ENCODE measurements around the gene EVX1. TPM values are rescaled to one million over a fixed set of nuclear protein-coding genes. Genes with fewer than 3 reads are reported as not detected.

Gene EVX1
- total RNA-seq, 1 donor from 2014 or later, result not detected

GRCh38 chr7:27249724-27250556, 7.3 kb downstream of the EVX1 start:
- Histone ChIP-seq H3K27me3 (ENCODE audit: low read depth) (peaks cover 100% of the 10 kb centered on the region), H3K9me3 (replicated peaks) (no peaks in the 10 kb centered on the region), H3K4me1 (peaks cover 29% of the 10 kb centered on the region), H3K36me3 (no peaks in the 10 kb centered on the region), H3K4me3 (no peak overlapping the region), H3K27ac (replicated peaks) (no peak overlapping the region)
- intact Hi-C loops (cut with micrococcal nuclease), result no loop called here
- DNase-seq, result no peak
- TF ChIP-seq CTCF (IDR thresholded peaks at IDR 0.05; ENCODE audit: borderline replicate concordance), result no peak

DNA sequence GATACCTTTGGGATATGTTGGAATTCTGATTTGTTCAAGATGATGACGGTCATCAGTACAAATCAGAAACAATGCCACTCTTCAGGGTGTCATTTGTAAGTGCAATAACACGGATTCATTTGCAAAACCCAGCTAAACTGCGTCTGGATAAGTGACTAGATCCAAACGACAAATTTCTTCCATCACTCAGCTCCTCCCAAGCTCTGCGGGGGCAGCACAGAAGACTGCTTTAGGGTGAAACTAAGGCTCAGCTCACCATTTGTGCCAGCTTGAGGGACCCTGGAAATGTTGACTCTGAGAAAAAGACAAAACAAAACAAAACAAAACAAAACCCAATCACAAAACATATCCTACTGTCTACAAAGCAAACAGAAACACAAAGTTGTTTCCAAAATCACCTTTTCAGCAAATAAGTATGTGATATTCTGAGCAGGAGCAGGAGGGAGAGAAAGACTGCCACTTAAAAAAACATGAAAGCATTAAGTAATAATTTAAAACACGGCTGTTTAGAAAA, 8.0 kb downstream of the EVX1 start:
- H3K4me1 ChIP-seq, result peaks cover 22% of the 10 kb centered on the region
- no peak for TF ChIP-seq CTCF (IDR thresholded peaks at IDR 0.05; ENCODE audit: borderline replicate concordance)
- no peaks in the 10 kb centered on the region for H3K9me3 ChIP-seq (replicated peaks)
- intact Hi-C loops (cut with micrococcal nuclease), result no loop called here
- peaks cover 99% of the 10 kb centered on the region for H3K27me3 ChIP-seq (ENCODE audit: low read depth)
- no peak for DNase-seq
- H3K4me3 ChIP-seq, result no peak overlapping the region
- no peak overlapping the region for H3K27ac ChIP-seq (replicated peaks)
- no peaks in the 10 kb centered on the region for H3K36me3 ChIP-seq

DNA sequence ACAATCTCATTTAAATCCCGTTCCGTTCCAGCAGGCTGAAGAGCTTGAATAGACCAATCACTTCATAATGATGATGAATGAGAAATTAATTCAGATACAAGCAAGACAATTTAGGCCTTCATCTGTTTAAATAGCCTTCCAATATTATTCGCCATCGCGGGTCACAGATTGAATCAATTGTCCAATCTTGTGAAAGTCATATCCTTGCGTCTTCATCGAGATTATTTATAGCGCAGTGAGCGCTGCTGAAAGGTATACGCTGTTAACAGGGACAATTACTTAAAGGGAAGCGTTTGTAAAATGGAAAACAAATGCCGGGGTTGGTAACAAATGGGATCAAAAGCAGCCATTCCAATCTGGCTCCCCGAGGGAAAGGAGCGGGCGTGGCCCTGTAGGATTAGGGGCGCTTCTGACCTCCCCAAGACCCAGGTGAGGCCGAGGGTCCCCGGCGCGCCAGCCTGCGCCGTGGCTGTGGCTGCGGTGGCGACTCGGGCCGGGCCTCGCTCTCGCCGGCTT, 8.6 kb downstream of the EVX1 start:
- no peak for TF ChIP-seq CTCF (IDR thresholded peaks at IDR 0.05; ENCODE audit: borderline replicate concordance)
- peaks cover 16% of the 10 kb centered on the region for H3K4me1 ChIP-seq
- no peaks in the 10 kb centered on the region for H3K36me3 ChIP-seq
- DNase-seq, result no peak
- peaks cover 97% of the 10 kb centered on the region for H3K27me3 ChIP-seq (ENCODE audit: low read depth)
- peak overlapping the region; percentile 43 for H3K4me3 ChIP-seq
- no peaks in the 10 kb centered on the region for H3K9me3 ChIP-seq (replicated peaks)
- no peak overlapping the region for H3K27ac ChIP-seq (replicated peaks)
- intact Hi-C loops (cut with micrococcal nuclease), result no loop called here

- H3K27me3 ChIP-seq (ENCODE audit: low read depth), result peaks cover 94% of the 10 kb centered on the region
- peak overlapping the region; percentile 43 for H3K4me3 ChIP-seq
- TF ChIP-seq CTCF (IDR thresholded peaks at IDR 0.05; ENCODE audit: borderline replicate concordance), result no peak
- no peak for DNase-seq
- H3K4me1 ChIP-seq, result peaks cover 13% of the 10 kb centered on the region
- H3K27ac ChIP-seq (replicated peaks), result no peak overlapping the region
- no peaks in the 10 kb centered on the region for H3K36me3 ChIP-seq
- intact Hi-C loops (cut with micrococcal nuclease), result no loop called here
- no peaks in the 10 kb centered on the region for H3K9me3 ChIP-seq (replicated peaks)
Observed at GRCh38 chr7:27251652-27252590, 9.3 kb downstream of the EVX1 start.

DNA sequence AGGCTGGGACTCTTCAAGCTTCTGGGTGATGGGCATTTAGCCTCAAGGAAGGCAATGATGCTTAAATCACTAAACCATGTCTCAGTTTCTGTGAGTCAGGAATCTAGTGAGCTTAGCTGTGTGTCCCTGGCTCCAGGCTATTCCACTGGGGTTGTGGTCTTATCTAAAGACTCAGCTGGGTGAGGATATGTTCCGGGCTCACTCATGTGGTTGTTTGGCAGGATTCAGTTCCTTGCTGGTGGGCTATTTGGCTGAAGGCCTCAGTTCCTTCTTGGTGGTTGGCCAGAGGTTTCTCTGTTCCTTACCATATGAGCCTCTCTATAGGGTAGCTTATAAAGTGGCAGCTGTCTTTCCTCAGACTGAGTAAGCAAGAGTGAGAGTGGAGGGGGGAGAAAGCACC, 12.0 kb downstream of the EVX1 start:
- no peak for TF ChIP-seq CTCF (IDR thresholded peaks at IDR 0.05; ENCODE audit: borderline replicate concordance)
- H3K27me3 ChIP-seq (ENCODE audit: low read depth), result peaks cover 82% of the 10 kb centered on the region

More for the DNA sequence above, 12.0 kb downstream of the EVX1 start:
- no peak overlapping the region for H3K4me3 ChIP-seq
- intact Hi-C loops (cut with micrococcal nuclease), result no loop called here
- no peak for DNase-seq
- no peaks in the 10 kb centered on the region for H3K9me3 ChIP-seq (replicated peaks)
- H3K27ac ChIP-seq (replicated peaks), result no peak overlapping the region
- peaks cover 13% of the 10 kb centered on the region for H3K4me1 ChIP-seq
- no peaks in the 10 kb centered on the region for H3K36me3 ChIP-seq

Data from left ventricle myocardium inferior (tissue), 1 donor.